ENCODE measurements around the gene ATP6AP1. TPM values are rescaled to one million over a fixed set of nuclear protein-coding genes. Genes with fewer than 3 reads are reported as not detected.

Gene ATP6AP1
- total RNA-seq, 1 donor from 2014 or later, result 108 TPM

Other genes starting within 250 kb of the ATP6AP1 start
- not detected for gene OPN1MW, start 246.1 kb upstream of the ATP6AP1 start, total RNA-seq
- not detected for gene OPN1MW2, start 208.9 kb upstream of the ATP6AP1 start, total RNA-seq
- not detected for gene OPN1MW3, start 171.1 kb upstream of the ATP6AP1 start, total RNA-seq
- not detected for gene TEX28, start 133.6 kb upstream of the ATP6AP1 start, total RNA-seq
- not detected for gene TKTL1, start 132.9 kb upstream of the ATP6AP1 start, total RNA-seq
- 2,367 TPM for gene FLNA, start 54.0 kb upstream of the ATP6AP1 start, total RNA-seq
- gene EMD, start 49.4 kb upstream of the ATP6AP1 start, total RNA-seq, result 62.6 TPM
- gene RPL10, start 30.3 kb upstream of the ATP6AP1 start, total RNA-seq, result 1,937 TPM
- gene DNASE1L1, start 19.4 kb upstream of the ATP6AP1 start, total RNA-seq, result 28.2 TPM
- gene TAFAZZIN, start 17.1 kb upstream of the ATP6AP1 start, total RNA-seq, result 49.8 TPM
- 157 TPM for gene GDI1, start 8.5 kb downstream of the ATP6AP1 start, total RNA-seq
- gene FAM50A, start 15.5 kb downstream of the ATP6AP1 start, total RNA-seq, result 71.3 TPM
- gene PLXNA3, start 29.6 kb downstream of the ATP6AP1 start, total RNA-seq, result 75.6 TPM
- gene LAGE3, start 50.6 kb downstream of the ATP6AP1 start, total RNA-seq, result 26.3 TPM
- gene UBL4A, start 57.9 kb downstream of the ATP6AP1 start, total RNA-seq, result 38.2 TPM
- gene SLC10A3, start 62.0 kb downstream of the ATP6AP1 start, total RNA-seq, result 32.2 TPM
- 75.3 TPM for gene FAM3A, start 87.6 kb downstream of the ATP6AP1 start, total RNA-seq
- gene G6PD, start 118.2 kb downstream of the ATP6AP1 start, total RNA-seq, result 119 TPM
- gene IKBKG, start 118.9 kb downstream of the ATP6AP1 start, total RNA-seq, result 31.2 TPM
- not detected for gene CTAG1A, start 156.5 kb downstream of the ATP6AP1 start, total RNA-seq
- not detected for gene CTAG1B, start 190.6 kb downstream of the ATP6AP1 start, total RNA-seq
- gene CTAG2, start 224.9 kb downstream of the ATP6AP1 start, total RNA-seq, result not detected

Data from mucosa of gallbladder (tissue), 1 donor.